DOHH2 (cell line): ENCODE data around the gene KIZ.

Experiments used
- H3F3A ChIP-seq: fragments of 200-600 bp; sonication (generic), shearing (Covaris generic); 2 replicates; pipeline ENCODE4 v1.6.0; 2016; ENCODE audit warnings: antibody characterized with exemption, mild to moderate bottlenecking; ENCODE audit not compliant: control insufficient read depth, insufficient read depth
- H3K27ac ChIP-seq: fragments of 200-600 bp; sonication (generic); 2 replicates; pipeline ENCODE4 v1.5.1; 2014; ENCODE audit warnings: low read depth, mild to moderate bottlenecking, low read length, moderate library complexity
- H3K27me3 ChIP-seq: fragments of 200-600 bp; sonication (generic); 2 replicates; pipeline ENCODE4 v1.6.1; 2014; ENCODE audit warnings: mild to moderate bottlenecking, low read length, mixed read lengths; ENCODE audit not compliant: control insufficient read depth
- H3K36me3 ChIP-seq: fragments of 200-600 bp; sonication (generic); 2 replicates; pipeline ENCODE4 v1.6.1; 2014; ENCODE audit warnings: mild to moderate bottlenecking, low read length, moderate library complexity, mixed read lengths; ENCODE audit not compliant: control insufficient read depth
- H3K4me1 ChIP-seq: fragments of 200-600 bp; sonication (generic); 2 replicates; pipeline ENCODE4 v1.6.1; 2014; ENCODE audit warnings: mild to moderate bottlenecking, low read length, mixed read lengths; ENCODE audit not compliant: control insufficient read depth
- H3K4me2 ChIP-seq: fragments of 200-600 bp; sonication (generic); 2 replicates; pipeline ENCODE4 v1.6.0; 2014; ENCODE audit warnings: mild to moderate bottlenecking, low read length, moderate library complexity
- H3K4me3 ChIP-seq: fragments of 200-600 bp; sonication (generic); 2 replicates; pipeline ENCODE4 v1.5.1; 2014; ENCODE audit warnings: mild to moderate bottlenecking, low read length, mixed read lengths
- H3K79me2 ChIP-seq: fragments of 200-600 bp; sonication (generic); 2 replicates; pipeline ENCODE4 v1.6.1; 2014; ENCODE audit warnings: mild to moderate bottlenecking, low read length, mixed read lengths; ENCODE audit not compliant: control insufficient read depth
- H3K9me2 ChIP-seq: fragments of 200-600 bp; sonication (generic); replicated peaks from 2 replicates; pipeline ENCODE4 v1.6.1; 2014; ENCODE audit warnings: mild to moderate bottlenecking, low read length, mixed read lengths; ENCODE audit not compliant: control insufficient read depth
- H3K9me3 ChIP-seq: fragments of 200-600 bp; sonication (generic); 2 replicates; pipeline ENCODE4 v1.6.1; 2014; ENCODE audit warnings: antibody characterized with exemption, low read length, mixed read lengths; ENCODE audit not compliant: control insufficient read depth, insufficient read depth
- H4K20me1 ChIP-seq: fragments of 200-600 bp; sonication (generic); 2 replicates; pipeline ENCODE4 v1.6.0; 2014; ENCODE audit warnings: low read depth, mild to moderate bottlenecking, antibody characterized with exemption, low read length, moderate library complexity; ENCODE audit not compliant: control insufficient read depth, insufficient read depth
- EZH2phosphoT487 ChIP-seq: fragments of 200-600 bp; sonication (generic); IDR thresholded peaks from 2 replicates; pipeline ENCODE4 v1.6.1; 2017; ENCODE audit warnings: borderline replicate concordance, mild to moderate bottlenecking, antibody characterized with exemption, low read length, moderate library complexity, mixed read lengths
- TF ChIP-seq, protein P1 (sequence below): fragments of 200-600 bp; sonication (generic); IDR thresholded peaks from one replicate; pipeline ENCODE4 v1.5.1; 2014; ENCODE audit warnings: antibody characterized with exemption, mild to moderate bottlenecking, low read depth, low read length; ENCODE audit not compliant: poor library complexity, severe bottlenecking

The KIZ gene

GRCh38 chr20:21269772-21270171, 143.9 kb downstream of the KIZ start:
- H4K20me1 ChIP-seq, result no peaks in the 10 kb centered on the region
- no peaks in the 10 kb centered on the region for H3K4me1 ChIP-seq
- H3K36me3 ChIP-seq, result no peaks in the 10 kb centered on the region
- no peak overlapping the region for H3K4me2 ChIP-seq
- no peaks in the 10 kb centered on the region for H3K9me2 ChIP-seq
- H3K27me3 ChIP-seq, result no peaks in the 10 kb centered on the region
- no peak overlapping the region for H3K27ac ChIP-seq
- TF ChIP-seq EZH2phosphoT487, result no peak
- TF ChIP-seq, protein P1, sequence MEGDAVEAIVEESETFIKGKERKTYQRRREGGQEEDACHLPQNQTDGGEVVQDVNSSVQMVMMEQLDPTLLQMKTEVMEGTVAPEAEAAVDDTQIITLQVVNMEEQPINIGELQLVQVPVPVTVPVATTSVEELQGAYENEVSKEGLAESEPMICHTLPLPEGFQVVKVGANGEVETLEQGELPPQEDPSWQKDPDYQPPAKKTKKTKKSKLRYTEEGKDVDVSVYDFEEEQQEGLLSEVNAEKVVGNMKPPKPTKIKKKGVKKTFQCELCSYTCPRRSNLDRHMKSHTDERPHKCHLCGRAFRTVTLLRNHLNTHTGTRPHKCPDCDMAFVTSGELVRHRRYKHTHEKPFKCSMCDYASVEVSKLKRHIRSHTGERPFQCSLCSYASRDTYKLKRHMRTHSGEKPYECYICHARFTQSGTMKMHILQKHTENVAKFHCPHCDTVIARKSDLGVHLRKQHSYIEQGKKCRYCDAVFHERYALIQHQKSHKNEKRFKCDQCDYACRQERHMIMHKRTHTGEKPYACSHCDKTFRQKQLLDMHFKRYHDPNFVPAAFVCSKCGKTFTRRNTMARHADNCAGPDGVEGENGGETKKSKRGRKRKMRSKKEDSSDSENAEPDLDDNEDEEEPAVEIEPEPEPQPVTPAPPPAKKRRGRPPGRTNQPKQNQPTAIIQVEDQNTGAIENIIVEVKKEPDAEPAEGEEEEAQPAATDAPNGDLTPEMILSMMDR, result no peak
- no peaks in the 10 kb centered on the region for H3F3A ChIP-seq
- no peaks in the 10 kb centered on the region for H3K9me3 ChIP-seq
- H3K79me2 ChIP-seq, result no peaks in the 10 kb centered on the region
- H3K4me3 ChIP-seq, result no peak overlapping the region

GRCh38 chr20:21270806-21271205, 144.9 kb downstream of the KIZ start:
- H3K79me2 ChIP-seq, result no peaks in the 10 kb centered on the region
- no peaks in the 10 kb centered on the region for H3K4me1 ChIP-seq
- H3K9me3 ChIP-seq, result no peaks in the 10 kb centered on the region
- H3K36me3 ChIP-seq, result no peaks in the 10 kb centered on the region
- no peak overlapping the region for H3K4me3 ChIP-seq
- TF ChIP-seq, protein P1, result no peak
- TF ChIP-seq EZH2phosphoT487, result no peak
- no peak overlapping the region for H3K4me2 ChIP-seq
- no peak overlapping the region for H3K27ac ChIP-seq
- no peaks in the 10 kb centered on the region for H3F3A ChIP-seq
- H4K20me1 ChIP-seq, result no peaks in the 10 kb centered on the region
- no peaks in the 10 kb centered on the region for H3K9me2 ChIP-seq
- H3K27me3 ChIP-seq, result no peaks in the 10 kb centered on the region

GRCh38 chr20:21272279-21272678, 146.4 kb downstream of the KIZ start:
- Histone ChIP-seq H3K4me2 (no peak overlapping the region), H3K27me3 (no peaks in the 10 kb centered on the region), H4K20me1 (no peaks in the 10 kb centered on the region), H3K36me3 (no peaks in the 10 kb centered on the region), H3K9me3 (no peaks in the 10 kb centered on the region), H3K4me1 (no peaks in the 10 kb centered on the region), H3K27ac (no peak overlapping the region), H3K79me2 (no peaks in the 10 kb centered on the region), H3K9me2 (no peaks in the 10 kb centered on the region), H3F3A (no peaks in the 10 kb centered on the region), H3K4me3 (no peak overlapping the region)
- TF ChIP-seq, protein P1, result no peak
- no peak for TF ChIP-seq EZH2phosphoT487

DNA sequence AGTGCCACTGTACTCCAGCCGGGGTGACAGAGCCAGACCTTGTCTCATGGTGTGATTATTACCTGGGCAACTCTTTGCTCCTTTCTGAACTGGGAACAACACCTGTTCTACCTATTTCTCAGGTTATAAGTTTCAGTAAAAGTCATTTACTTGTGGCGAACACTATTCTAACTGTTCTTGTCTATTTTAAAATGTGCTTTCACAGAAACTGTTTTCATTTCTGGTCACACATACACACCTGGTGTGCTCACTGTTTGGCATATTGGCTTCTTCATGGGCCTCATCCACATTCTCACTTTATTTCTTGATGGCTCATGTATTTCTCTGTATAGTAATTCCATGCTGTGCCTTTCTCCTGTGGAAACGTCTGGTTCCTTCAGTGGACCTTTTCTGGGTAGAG, 146.8 kb downstream of the KIZ start:
- no peaks in the 10 kb centered on the region for H3K4me1 ChIP-seq
- H3K36me3 ChIP-seq, result no peaks in the 10 kb centered on the region
- no peaks in the 10 kb centered on the region for H4K20me1 ChIP-seq
- TF ChIP-seq EZH2phosphoT487, result no peak
- TF ChIP-seq, protein P1, result no peak
- H3F3A ChIP-seq, result no peaks in the 10 kb centered on the region
- H3K4me2 ChIP-seq, result no peak overlapping the region
- no peak overlapping the region for H3K27ac ChIP-seq
- no peaks in the 10 kb centered on the region for H3K9me2 ChIP-seq
- H3K4me3 ChIP-seq, result no peak overlapping the region
- H3K27me3 ChIP-seq, result no peaks in the 10 kb centered on the region
- no peaks in the 10 kb centered on the region for H3K9me3 ChIP-seq
- no peaks in the 10 kb centered on the region for H3K79me2 ChIP-seq
